ENCODE data around the gene CDK5R2.
"Not testable (repeated sequence)": the region's sequence is repeated elsewhere in the genome, so short reads cannot be mapped to it uniquely, and the experiment has no call there.

CDK5R2 gene

DNA sequence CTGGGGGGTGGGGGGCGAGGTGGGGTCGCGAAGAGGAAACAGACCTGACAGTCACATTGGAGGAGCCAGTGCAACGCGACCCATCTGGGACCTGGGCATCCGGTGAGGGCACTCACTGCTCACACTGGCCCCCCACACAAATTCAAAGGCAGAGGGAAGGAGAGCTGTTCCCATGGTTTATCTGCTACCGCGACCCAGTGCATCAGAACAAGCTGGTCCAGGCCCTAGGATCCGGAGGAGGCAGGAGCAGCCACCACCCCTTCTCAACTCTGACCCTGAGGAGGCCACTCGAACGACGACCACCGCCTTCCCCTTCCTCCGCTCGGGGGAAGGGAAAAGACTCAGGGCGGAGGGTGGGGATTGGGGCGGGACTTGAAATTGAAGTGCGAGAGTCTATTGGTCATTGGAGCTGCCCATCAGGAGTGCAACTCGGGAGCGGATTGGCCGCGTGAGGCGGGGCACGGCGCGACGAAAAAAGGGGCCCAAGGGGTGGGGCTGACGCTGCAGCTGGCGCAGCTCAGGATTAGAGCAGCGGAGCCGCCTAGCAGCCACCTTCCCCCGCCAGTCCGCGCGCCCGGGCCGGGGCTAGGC is at the start of gene CDK5R2:
Gene CDK5R2, plus strand, starts transcription at position 526 of the 591 bp plus-strand sequence. CDS start 155 bp downstream, outside the sequence.
- DNase-seq (ENCODE audit: insufficient read length, low spot score): peak; percentile 100
- FAIRE-seq: peak; percentile 42

DNA sequence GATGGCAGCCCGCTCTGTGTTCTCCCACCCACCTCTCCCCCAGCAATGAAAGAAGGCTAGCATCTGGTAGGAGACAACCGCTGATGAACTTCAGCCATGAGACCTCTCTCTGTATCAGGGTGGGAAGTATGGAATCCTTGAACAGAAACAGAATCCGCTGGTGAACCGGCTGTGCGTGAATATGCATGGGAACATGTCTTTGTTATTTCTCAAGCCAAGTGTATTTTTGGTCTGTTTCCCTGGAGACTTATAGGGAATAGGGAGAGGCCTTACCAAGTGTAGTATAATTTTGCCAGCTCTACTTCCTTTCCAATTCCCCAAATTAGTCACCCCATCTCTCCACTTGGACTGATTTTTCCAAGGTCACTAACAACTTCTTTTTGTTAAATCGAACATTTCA is 48.7 kb upstream of the CDK5R2 start:
- FAIRE-seq: no peak
- no peak for DNase-seq (ENCODE audit: insufficient read length, low spot score)

DNA sequence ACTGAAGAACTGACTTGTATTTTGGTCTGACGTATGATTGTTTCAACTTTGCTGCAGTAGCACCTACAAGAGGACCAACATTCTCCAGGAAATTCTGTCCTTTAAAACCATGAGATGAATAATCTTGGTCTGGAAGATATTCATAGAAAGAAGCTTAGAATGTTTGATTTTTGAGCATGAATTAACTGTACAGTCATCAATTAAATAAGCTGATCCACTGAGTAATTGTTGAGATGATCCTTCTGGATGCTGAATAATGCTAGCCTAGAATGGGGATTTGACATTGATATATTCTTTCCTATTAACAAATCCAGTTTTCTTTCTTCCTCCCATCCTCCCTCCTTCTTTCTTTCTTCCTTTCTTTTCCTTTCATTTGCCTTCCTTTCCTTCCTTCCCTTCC is 39.0 kb upstream of the CDK5R2 start:
- DNase-seq (ENCODE audit: insufficient read length, low spot score) (no peak), FAIRE-seq (peak; percentile 39)

DNA sequence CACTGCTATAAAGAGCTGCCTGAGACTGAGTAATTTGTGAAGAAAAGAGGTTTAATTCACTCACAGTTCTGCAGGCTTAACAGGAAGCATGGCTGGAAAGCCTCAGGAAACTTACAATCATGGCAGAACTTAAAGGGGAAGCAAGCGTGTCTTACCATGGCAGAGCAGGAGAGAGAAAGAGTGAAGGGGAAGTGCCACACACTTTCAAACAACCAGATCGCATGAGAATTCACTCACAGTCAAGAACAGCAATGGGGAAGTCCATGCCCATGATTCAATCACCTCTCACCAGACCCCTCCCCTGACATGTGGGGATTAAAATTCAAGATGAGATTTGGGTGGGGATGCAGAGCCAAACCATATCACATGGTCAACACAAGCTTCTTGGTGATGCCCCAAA is 34.7 kb upstream of the CDK5R2 start:
- DNase-seq (ENCODE audit: insufficient read length, low spot score) (no peak), FAIRE-seq (no peak)

DNA sequence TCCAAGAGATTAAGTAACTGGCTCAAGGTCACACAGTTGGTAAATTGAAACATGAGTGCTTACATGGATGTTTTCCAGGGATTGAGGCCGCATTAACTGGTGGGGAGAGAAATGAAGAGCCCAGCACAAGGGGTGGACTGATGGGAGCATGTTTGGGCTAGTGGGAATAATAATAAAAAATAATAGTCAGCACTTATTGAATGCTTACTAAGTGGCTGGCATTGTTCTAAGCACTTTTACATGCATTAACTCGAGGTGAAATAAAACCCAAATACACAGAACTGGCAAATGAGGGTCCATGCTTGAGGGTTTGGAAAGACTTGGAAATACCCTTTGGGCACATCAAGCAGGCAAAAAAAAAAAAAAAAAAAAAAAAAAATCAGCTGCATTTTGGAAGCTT is 34.0 kb upstream of the CDK5R2 start:
- FAIRE-seq (no peak), DNase-seq (ENCODE audit: insufficient read length, low spot score) (no peak)

DNA sequence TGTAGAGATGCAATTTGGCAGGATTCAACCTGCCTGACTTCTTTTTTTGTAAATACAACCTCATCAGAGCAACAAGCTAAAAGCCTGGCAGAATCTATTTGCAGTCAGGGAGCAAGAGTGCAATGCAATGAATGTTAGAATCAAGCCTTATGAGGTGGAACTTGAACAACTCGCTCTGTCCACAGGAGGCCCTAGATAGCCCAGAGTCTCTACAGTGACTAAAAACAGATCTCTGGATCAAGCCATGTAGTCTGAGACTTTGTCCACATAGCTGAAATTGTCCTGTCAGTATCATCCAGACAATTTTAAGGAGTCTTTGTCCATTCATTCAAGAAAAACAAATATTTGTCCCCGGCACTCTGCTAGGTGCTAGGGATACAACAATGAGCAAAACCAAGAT is 32.0 kb upstream of the CDK5R2 start:
- FAIRE-seq (no peak), DNase-seq (ENCODE audit: insufficient read length, low spot score) (no peak)

DNA sequence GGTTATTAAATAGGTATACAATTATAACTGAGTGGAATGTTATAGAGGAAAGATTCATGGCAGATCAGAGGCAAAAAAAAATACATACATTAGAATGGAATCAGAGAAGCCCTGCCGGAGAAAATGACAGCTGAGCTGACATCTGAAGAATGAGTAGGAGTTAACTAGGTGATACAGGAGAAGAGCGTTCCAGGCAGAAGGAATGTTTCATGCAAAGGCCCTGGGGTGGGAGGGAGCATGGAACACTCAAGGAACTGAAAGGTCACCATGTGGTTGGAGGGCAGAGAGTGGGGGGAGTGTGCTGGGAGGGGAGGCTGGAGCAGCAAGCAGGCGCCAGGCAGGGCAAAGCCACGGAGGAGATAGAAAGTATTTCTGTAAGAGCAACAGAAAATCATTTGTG is 31.6 kb upstream of the CDK5R2 start:
- DNase-seq (ENCODE audit: insufficient read length, low spot score) (no peak), FAIRE-seq (no peak)

DNA sequence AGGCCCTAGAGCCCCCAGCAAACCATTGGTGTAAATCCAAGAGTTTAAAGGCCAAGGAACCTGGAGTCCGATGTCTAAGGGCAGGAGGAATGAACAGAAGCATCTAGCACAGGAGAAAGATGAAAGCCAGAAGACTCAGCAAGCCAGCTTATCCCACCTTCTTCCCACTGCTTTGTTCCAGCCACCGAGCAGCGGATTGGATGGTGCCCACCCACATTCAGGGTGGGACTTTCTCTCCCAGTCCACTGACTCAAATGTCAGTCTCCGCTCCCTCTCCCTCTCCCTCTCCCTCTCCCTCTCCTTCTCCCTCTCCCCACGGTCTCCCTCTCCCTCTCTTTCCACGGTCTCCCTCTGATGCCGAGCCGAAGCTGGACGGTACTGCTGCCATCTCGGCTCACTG is 29.0 kb upstream of the CDK5R2 start:
- not testable (repeated sequence) for DNase-seq (ENCODE audit: insufficient read length, low spot score); FAIRE-seq

DNA sequence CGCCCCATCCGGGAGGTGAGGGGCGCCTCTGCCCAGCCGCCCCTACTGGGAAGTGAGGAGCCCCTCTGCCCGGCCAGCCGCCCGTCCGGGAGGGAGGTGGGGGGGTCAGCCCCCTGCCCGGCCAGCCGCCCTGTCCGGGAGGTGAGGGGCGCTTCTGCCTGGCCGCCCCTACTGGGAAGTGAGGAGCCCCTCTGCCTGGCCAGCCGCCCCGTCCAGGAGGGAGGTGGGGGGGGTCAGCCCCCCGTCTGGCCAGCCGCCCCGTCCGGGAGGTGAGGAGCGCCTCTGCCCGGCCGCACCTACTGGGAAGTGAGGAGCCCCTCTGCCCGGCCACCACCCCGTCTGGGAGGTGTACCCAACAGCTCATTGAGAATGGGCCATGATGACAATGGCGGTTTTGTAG is 27.7 kb upstream of the CDK5R2 start:
- not testable (repeated sequence) for DNase-seq (ENCODE audit: insufficient read length, low spot score); FAIRE-seq

DNA sequence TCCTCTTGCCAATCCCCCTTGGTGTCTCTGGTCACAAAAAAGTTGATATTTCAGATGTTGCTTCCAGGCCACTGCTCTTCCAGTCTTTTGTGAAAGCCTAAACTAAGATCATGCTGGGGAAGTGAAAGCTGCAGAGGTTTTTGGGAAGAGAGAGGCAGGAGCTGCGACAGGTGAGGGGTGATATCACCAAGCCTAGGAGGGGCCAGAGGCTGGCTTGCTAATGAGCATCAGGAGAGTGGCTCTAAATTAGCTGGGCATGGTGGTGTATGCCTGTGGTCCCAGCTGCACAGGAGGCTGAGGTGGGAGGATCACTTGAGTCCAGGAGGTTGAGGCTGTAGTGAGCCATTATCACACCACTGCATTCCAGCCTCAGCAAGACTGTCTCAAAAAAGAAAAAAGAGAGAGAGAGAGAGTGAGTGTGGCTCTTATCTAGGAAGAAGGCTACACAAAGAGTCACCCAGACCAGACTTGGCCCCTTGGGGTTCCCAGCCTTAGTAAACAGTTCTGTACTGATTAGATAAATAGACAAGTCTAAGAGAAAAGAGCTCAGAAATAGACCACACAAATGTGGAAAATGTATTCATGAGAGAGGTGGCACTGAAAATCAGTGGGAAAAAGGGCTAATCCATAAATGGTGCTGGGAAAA is 14.6 kb upstream of the CDK5R2 start:
- DNase-seq (ENCODE audit: insufficient read length, low spot score): no peak
- FAIRE-seq: no peak

DNA sequence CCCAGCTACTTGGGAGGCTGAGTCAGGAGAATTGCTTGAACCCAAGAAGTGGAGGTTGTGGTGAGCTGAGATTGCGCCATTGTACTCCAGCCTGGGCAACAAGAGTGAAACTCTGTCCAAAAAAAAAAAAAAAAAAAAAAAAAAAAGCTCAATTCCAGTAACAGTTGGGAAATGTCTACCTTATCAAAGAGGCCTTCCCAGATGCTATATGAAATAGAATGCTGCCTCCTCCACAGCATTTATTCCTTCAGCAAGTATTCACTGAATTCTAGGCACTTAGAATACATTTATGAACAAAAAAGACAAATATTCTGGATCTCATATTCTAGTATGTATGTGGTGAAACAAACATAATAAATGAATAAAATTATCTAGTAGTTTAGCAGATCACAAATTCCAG is 12.8 kb upstream of the CDK5R2 start:
- no peak for FAIRE-seq
- no peak for DNase-seq (ENCODE audit: insufficient read length, low spot score)

DNA sequence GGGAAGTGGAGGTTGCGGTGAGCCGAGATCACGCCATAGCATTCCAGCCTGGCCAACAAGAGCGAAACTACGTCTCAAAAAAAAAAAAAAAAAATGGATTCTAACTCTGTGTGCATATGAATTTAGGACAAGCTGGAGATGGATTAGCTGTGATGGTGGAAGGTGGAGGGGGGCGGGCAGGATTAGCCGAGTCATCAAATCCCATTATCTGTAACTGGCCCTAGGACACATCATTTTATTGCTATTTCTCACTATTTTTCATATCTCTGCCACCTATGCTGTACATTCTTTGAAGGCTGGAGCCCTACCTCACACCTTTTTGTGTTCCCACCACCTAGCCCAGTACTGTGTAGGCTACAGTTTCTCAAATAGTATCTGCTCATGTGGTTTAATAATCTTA is 7.3 kb upstream of the CDK5R2 start:
- DNase-seq (ENCODE audit: insufficient read length, low spot score): no peak
- no peak for FAIRE-seq

DNA sequence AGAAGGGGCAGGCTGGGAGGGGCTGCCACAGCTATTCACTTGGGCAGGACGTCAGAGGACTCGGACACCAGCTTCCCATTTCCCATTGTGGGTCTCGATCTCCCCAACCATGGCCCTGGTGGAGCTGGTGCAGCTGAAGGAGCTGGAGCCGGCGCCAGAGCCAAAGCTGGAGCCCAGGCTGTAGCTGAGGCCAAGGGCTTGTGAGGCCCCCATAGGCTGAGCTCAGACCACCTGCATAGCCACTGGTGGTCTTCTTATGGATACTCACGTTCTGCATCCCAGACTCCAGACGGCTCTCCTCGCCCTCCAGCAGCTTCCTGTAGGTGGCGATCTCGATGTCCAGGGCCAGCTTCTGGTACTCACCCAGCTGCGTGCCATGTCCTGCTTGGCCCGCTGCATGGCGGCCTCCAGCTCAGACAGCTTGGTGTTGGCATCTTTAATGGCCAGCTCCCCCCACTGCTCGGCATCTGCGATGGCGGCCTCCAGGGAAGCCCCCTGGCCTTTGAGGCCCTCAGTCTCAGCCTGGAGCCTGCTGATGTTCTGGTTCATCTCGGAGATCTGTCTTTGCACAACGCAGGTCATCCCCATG is 6.0 kb upstream of the CDK5R2 start:
- no peak for FAIRE-seq
- no peak for DNase-seq (ENCODE audit: insufficient read length, low spot score)

DNA sequence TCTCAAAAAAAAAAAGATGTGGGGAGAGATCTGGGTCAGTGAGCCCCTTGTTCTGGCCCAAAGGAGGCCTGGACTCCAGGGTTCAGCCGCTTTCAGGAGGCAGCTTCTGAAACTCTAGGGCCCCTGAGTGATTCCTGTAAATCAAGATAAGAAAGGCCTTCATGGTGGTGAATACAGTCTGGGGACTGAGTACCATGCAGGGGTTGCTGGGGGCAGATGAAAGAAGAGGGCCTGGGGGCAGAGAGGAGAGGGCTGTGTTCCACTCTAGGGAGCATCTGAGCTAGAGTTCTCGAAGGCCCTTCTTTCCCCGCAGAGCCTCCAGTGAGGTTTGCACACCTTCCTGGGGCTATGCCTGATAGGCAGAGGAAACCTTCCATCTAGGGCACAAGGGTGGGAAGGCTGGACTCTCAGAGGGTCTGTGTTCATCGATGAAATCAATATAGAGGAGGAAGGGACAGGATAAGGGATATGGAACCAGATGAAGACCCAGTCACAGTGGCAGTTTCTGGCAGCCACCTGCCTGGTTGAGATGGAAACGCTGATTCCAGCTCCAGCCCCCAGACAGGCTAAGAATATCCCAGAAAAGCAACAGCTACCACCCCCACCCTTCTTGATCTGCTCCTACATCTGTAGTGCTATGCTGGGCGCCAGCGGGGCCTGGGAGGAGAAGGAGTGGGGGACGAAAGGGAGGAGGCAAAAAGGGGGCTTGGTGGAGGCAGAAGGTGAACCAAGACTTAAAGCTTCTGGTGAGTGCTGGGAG is 4.7 kb upstream of the CDK5R2 start:
- FAIRE-seq (no peak), DNase-seq (ENCODE audit: insufficient read length, low spot score) (no peak)

DNA sequence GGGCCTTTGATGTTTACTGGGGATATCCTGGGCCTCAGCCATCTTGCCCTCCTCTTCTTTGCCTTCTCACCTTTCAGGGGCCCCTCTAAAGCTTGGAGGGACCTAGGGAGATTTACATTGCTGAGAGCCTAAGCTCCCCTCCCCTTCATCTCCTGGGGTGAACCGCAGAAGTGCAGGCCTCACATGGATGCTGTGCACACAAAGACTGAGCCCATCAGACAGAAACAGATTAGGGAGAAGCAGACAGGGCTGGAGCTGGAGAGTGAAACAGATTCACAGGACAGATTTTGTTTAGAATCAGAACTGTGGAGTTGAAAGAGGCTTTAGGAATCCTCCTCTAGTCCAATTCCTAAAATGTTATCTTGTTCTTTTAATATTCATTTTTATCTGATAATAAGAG is 3.4 kb upstream of the CDK5R2 start:
- no peak for FAIRE-seq
- no peak for DNase-seq (ENCODE audit: insufficient read length, low spot score)

DNA sequence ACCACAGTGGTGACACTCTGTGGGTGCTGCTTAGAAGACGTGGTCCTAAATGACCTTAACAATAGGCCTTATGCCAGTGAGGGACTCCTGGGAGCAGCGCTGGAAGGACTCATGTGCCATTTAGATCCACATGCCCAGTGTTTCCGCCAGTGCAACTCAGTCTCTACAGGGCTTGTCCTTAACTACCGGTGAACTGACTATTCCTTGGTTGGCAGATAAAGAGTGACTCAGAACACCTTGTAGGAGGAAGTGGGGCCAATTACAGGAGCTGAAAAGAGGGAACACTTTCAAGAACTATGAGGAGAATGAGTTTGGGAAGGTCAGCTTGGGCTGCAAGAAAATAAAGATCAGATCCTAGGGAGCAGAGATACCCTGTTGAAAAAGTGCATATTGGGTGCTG is 1.8 kb upstream of the CDK5R2 start:
- no peak for FAIRE-seq
- DNase-seq (ENCODE audit: insufficient read length, low spot score): no peak

DNA sequence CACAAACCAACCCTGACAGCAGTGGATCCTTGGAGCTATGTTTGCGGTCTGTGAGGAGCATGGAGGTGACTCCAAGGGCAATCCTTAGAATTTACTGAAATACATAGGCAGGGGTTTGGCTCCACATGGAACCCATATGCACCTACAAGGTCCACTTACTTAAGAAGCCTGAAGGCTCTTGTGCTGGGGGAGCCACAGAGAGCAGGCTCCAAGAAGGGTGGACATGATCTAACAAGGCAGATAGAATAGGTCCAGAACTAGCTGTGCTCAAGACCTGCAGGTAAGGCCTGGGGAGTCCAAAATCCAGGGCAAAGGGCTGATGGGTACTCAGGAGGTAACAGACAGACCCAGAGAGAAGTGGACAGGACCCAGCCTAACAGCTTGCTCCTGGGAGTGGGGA is 1.2 kb upstream of the CDK5R2 start:
- FAIRE-seq (no peak), DNase-seq (ENCODE audit: insufficient read length, low spot score) (no peak)

DNA sequence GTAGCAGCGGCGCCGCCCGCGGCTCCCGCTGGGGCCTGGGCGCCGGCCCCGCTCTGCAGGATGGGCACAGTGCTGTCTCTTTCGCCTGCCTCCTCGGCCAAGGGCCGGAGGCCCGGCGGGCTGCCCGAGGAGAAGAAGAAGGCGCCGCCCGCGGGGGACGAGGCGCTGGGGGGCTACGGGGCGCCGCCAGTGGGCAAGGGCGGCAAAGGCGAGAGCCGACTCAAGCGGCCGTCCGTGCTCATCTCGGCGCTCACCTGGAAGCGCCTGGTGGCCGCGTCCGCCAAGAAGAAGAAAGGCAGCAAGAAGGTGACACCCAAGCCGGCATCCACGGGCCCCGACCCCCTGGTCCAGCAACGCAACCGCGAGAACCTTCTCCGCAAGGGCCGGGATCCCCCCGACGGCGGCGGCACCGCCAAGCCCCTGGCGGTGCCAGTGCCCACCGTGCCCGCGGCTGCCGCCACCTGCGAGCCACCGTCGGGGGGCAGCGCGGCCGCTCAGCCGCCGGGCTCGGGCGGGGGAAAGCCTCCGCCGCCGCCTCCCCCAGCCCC is 369 bp downstream of the CDK5R2 start:
- FAIRE-seq (no peak), DNase-seq (ENCODE audit: insufficient read length, low spot score) (no peak)

DNA sequence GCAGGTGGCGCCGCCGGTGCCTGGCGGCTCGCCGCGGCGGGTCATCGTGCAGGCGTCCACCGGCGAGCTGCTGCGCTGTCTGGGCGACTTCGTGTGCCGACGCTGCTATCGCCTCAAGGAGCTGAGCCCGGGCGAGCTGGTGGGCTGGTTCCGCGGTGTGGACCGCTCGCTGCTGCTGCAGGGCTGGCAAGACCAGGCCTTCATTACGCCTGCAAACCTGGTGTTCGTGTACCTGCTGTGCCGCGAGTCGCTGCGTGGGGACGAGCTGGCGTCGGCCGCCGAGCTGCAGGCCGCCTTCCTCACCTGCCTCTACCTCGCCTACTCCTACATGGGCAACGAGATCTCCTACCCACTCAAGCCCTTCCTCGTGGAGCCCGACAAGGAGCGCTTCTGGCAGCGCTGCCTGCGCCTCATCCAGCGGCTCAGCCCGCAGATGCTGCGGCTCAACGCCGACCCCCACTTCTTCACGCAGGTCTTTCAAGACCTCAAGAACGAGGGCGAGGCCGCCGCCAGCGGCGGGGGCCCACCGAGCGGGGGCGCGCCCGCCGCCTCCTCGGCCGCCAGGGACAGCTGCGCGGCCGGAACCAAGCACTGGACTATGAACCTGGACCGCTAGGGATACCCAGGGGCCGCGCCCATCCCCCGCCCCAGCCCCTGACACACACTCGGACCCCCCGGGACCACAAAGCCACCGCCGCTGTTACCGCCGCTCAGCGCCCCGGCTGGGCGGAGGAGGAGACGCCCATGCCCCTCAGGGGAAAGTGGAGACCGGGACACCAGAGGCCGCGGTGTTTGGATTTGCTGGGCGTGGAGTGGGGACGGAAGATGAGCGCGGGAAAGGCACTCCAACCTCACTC is 1.1 kb downstream of the CDK5R2 start:
- FAIRE-seq: no peak

DNA sequence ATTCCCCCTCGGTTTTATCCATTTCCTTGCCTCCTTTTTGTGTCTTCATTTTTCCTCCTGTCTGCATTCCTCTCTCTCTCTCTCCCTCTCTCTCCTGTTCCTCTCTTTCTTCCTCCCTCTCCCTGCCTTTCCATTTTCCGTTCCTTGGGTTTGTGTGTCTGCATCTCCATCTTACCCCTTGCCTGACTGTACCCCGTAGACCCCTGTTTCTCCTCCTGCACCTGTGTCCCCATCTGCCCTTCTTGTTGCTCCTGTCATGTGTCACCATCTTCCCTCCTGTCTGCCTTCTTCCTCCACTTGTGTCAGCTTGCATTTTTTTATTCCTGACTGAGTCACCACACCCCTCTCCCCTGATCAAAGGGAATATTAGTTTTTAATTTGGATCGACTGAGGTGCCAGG is 1.8 kb downstream of the CDK5R2 start:
- FAIRE-seq: no peak
- no peak for DNase-seq (ENCODE audit: insufficient read length, low spot score)

More for the DNA sequence above, 1.1 kb downstream of the CDK5R2 start:
- no peak for DNase-seq (ENCODE audit: insufficient read length, low spot score)

Measured in GM19239 (cell line).